Measurements from ENCODE around the gene OPN4.

Gene OPN4

DNA sequence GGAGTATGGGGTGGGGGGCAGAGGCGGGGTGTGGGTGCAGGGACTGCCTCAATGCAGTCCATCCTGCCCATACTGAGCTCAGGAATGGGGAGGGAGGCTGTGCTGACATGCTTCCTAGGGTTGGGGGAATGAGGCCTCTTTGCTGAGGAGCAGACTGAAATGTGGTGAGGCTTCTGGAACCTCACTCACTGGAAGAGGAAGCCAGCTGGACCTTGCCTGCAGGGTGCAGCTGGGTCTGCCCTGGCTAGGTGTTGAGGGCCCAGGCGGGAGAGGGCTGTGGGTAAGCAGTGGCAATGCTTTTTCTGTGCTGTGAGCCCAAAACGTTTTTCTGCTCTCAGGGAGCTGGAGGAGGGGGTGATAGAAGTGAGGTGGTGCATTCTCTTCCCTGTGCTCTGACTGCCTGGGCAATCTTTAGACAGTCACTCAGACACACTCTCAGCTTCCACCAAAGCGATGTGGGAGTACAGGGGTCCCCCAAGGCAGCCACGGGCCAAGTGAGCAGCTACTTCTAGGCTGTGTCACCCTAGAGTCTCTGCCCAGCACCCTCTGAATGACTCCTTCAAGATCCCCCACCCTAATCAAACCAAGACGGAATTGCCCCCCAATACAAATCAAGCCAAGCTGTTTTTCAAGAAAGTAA lies 60.9 kb downstream of the OPN4 start:
- H3K9me3 Mint-ChIP-seq, result no peaks in the 10 kb centered on the region
- H3K4me1 Mint-ChIP-seq (ENCODE audit: low read depth), result peaks cover 12% of the 10 kb centered on the region
- H3K27me3 Mint-ChIP-seq, result peaks cover 3% of the 10 kb centered on the region
- no peaks in the 10 kb centered on the region for H3K36me3 Mint-ChIP-seq (ENCODE audit: low read depth)
- H3K4me3 Mint-ChIP-seq, result no peak overlapping the region
- intact Hi-C loops (cut with micrococcal nuclease), result no loop called here
- no peak overlapping the region for H3K27ac Mint-ChIP-seq

DNA sequence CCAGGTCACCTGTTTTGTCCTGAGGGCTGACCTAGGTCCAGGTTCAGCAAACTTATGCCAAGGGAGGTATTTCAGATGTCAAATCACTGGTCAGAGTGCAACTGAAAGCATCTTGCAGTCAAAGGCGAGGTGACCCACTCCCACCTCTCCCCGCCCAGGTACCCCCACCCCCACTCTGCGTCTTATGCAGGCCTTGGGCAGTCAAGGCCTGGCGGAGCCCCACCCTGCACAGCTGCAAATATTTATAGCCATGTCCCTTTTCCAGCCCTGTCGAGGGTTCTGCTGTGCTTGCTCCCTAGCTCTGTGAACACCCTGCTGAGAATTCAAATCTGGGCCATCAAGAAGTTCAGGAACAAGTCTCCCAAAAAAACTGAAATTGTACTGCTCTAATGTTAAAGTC lies 61.5 kb downstream of the OPN4 start:
- Mint-ChIP-seq H3K27ac (no peak overlapping the region), H3K36me3 (ENCODE audit: low read depth) (no peaks in the 10 kb centered on the region), H3K9me3 (no peaks in the 10 kb centered on the region), H3K4me1 (ENCODE audit: low read depth) (peaks cover 9% of the 10 kb centered on the region), H3K27me3 (peaks cover 3% of the 10 kb centered on the region), H3K4me3 (no peak overlapping the region)
- intact Hi-C loops (cut with micrococcal nuclease), result no loop called here

All from dendritic cell treated with granulocyte-macrophage colony-stimulating factor and Interleukin-4, amounts not matched to agents 40 ng/mL and 50 ng/mL, for 4 days (primary cell).